SK-N-SH (cell line): ENCODE data around the gene SMC2. TPM values are rescaled to one million over a fixed set of nuclear protein-coding genes. Genes with fewer than 3 reads are reported as not detected.
A peak's percentile ranks its signal among the peaks of the same experiment; 100 is the strongest.

Experiments
- CTCF ChIA-PET: fragments of 300-600, 350-600 bp; formaldehyde crosslinking; extraction: SDS; loops from one replicate; lab custom pipeline; 2021; lab: Yijun Ruan, JAX
- POLR2A ChIA-PET: fragments of 350-600 bp; sonication (Branson Sonifier 250); formaldehyde crosslinking; extraction: SDS; loops from one replicate; lab custom pipeline; 2020; ENCODE audit warnings: antibody characterized with exemption, inconsistent platforms; lab: Yijun Ruan, JAX
- DNase-seq: peaks from one replicate; pipeline ENCODE4 v3.0.0; 2012
- H2AFZ ChIP-seq: fragments of 200-600 bp; sonication (generic); 2 replicates; pipeline ENCODE4 v1.8.1; 2016; ENCODE audit warnings: antibody characterized with exemption, mild to moderate bottlenecking, low read depth
- H3F3A ChIP-seq: fragments of 200-600 bp; sonication (generic); replicated peaks from 2 replicates; pipeline ENCODE3; 2016; ENCODE audit warnings: antibody characterized with exemption, mild to moderate bottlenecking; ENCODE audit not compliant: insufficient read depth
- H3K27ac ChIP-seq, 2 experiments: fragments of 200-500 bp in 1 of 2; fragments of 200-600 bp in 1 of 2; sonication (Bioruptor generic) in 1 of 2; sonication (generic), shearing (Covaris generic) in 1 of 2; 2 replicates each; pipeline versions ENCODE4 v1.5.1 to v1.6.1; 2014 to 2016; ENCODE audit warnings: low read depth in 2 of 2, inconsistent platforms in 1 of 2, low read length in 1 of 2, mild to moderate bottlenecking in 1 of 2, mixed read lengths in 1 of 2
- H3K27me3 ChIP-seq: fragments of 200-600 bp; sonication (generic), shearing (Covaris generic); 2 replicates; pipeline ENCODE4 v1.6.1; 2016; ENCODE audit warnings: mixed run types; ENCODE audit not compliant: insufficient read depth
- H3K36me3 ChIP-seq, 2 experiments: fragments of 200-500 bp in 1 of 2; fragments of 200-600 bp in 1 of 2; sonication (Bioruptor generic) in 1 of 2; sonication (generic) in 1 of 2; replicated peaks in 1 of 2; 2 replicates each; pipeline versions ENCODE3 to v1.5.1; 2014 to 2016; ENCODE audit warnings: low read length in 1 of 2, mild to moderate bottlenecking in 1 of 2; ENCODE audit not compliant: insufficient read depth in 2 of 2, control insufficient read depth in 1 of 2
- H3K4me1 ChIP-seq, 2 experiments: fragments of 200-500 bp in 1 of 2; fragments of 200-600 bp in 1 of 2; sonication (Bioruptor generic) in 1 of 2; sonication (generic), shearing (Covaris generic) in 1 of 2; 2 replicates each; pipeline versions ENCODE4 v1.5.1 to v1.6.1; 2014 to 2016; ENCODE audit warnings: low read depth in 1 of 2, low read length in 1 of 2, mixed run types in 1 of 2; ENCODE audit not compliant: insufficient read depth in 2 of 2, control insufficient read depth in 1 of 2
- H3K4me2 ChIP-seq: fragments of 200-600 bp; sonication (generic), shearing (Covaris generic); 2 replicates; pipeline ENCODE4 v1.6.1; 2017; ENCODE audit warnings: mixed run types
- H3K4me3 ChIP-seq, 2 experiments: fragments of 200-500 bp in 1 of 2; fragments of 200-600 bp in 1 of 2; sonication (Bioruptor generic) in 1 of 2; sonication (generic), shearing (Covaris generic) in 1 of 2; 2 replicates each; pipeline versions ENCODE4 v1.5.1 to v1.8.1; 2014 to 2016; ENCODE audit warnings: low read depth in 2 of 2, inconsistent platforms in 1 of 2, low read length in 1 of 2, mild to moderate bottlenecking in 1 of 2, mixed read lengths in 1 of 2, moderate library complexity in 1 of 2
- H3K79me2 ChIP-seq: fragments of 200-600 bp; sonication (generic); 2 replicates; pipeline ENCODE4 v1.8.1; 2017; ENCODE audit warnings: mild to moderate bottlenecking; ENCODE audit not compliant: insufficient read depth
- H3K9ac ChIP-seq: fragments of 200-600 bp; sonication (generic); 2 replicates; pipeline ENCODE4 v1.6.1; 2017; ENCODE audit warnings: mixed run types
- H3K9me2 ChIP-seq: fragments of 200-600 bp; sonication (generic); 2 replicates; pipeline ENCODE4 v1.6.1; 2017; ENCODE audit warnings: mixed run types
- H3K9me3 ChIP-seq: fragments of 200-600 bp; sonication (generic); 2 replicates; pipeline ENCODE4 v1.6.1; 2017; ENCODE audit warnings: mixed run types, mild to moderate bottlenecking, moderate library complexity
- H4K20me1 ChIP-seq: fragments of 200-600 bp; sonication (generic); 2 replicates; pipeline ENCODE4 v1.6.1; 2017; ENCODE audit warnings: mild to moderate bottlenecking, mixed run types; ENCODE audit not compliant: insufficient read depth
- CHD2 ChIP-seq: fragments of 150-350 bp; IDR thresholded peaks from 2 replicates; pipeline ENCODE4 v1.6.1; 2018; ENCODE audit warnings: low read length; ENCODE audit not compliant: partially characterized antibody
- ELF1 ChIP-seq: IDR thresholded peaks from 2 replicates; pipeline ENCODE4 v1.4.0; 2012
- EP300 ChIP-seq, 2 experiments: IDR thresholded peaks; 2 replicates each; pipeline versions ENCODE4 v1.4.0 to v1.6.1; 2012; ENCODE audit warnings: borderline replicate concordance in 1 of 2, low read depth in 1 of 2, low read length in 1 of 2
- GATA2 ChIP-seq: sonication (generic); formaldehyde crosslinking; IDR thresholded peaks from 2 replicates; pipeline ENCODE4 v1.5.0; 2020; ENCODE audit warnings: mild to moderate bottlenecking, missing genetic modification reagents
- JUND ChIP-seq: IDR thresholded peaks from 2 replicates; pipeline ENCODE4 v1.4.0; 2012
- NFIC ChIP-seq: IDR thresholded peaks from 2 replicates; pipeline ENCODE4 v1.4.0; 2012; ENCODE audit warnings: borderline replicate concordance
- NRF1 ChIP-seq: IDR thresholded peaks from 2 replicates; pipeline ENCODE4 v1.6.1; 2012; ENCODE audit warnings: low read depth, mild to moderate bottlenecking, low read length
- POLR2AphosphoS5 ChIP-seq: IDR thresholded peaks from 2 replicates; pipeline ENCODE4 v1.6.1; 2012; ENCODE audit warnings: low read depth, low read length
- RCOR1 ChIP-seq: fragments of 150-350 bp; IDR thresholded peaks from 2 replicates; pipeline ENCODE4 v1.6.1; 2017; ENCODE audit warnings: antibody characterized with exemption, low read length
- RFX5 ChIP-seq: IDR thresholded peaks from 2 replicates; pipeline ENCODE4 v1.6.1; 2012; ENCODE audit warnings: mild to moderate bottlenecking, improper control_type of control experiment, low read length
- RXRA ChIP-seq: IDR thresholded peaks from 2 replicates; pipeline ENCODE4 v1.4.0; 2012; ENCODE audit warnings: low read depth, mild to moderate bottlenecking, borderline replicate concordance
- SIN3A ChIP-seq: IDR thresholded peaks from 2 replicates; pipeline ENCODE4 v1.6.1; 2012; ENCODE audit warnings: low read depth, mild to moderate bottlenecking, low read length, moderate library complexity, borderline replicate concordance
- TAF1 ChIP-seq: IDR thresholded peaks from 2 replicates; pipeline ENCODE4 v1.6.1; 2012; ENCODE audit warnings: low read depth, mild to moderate bottlenecking, low read length, moderate library complexity, borderline replicate concordance
- TCF12 ChIP-seq: IDR thresholded peaks from 2 replicates; pipeline ENCODE4 v1.4.0; 2012
- TEAD4 ChIP-seq: IDR thresholded peaks from 2 replicates; pipeline ENCODE4 v1.4.0; 2012; ENCODE audit warnings: mild to moderate bottlenecking, borderline replicate concordance; ENCODE audit not compliant: insufficient read depth
- YY1 ChIP-seq: IDR thresholded peaks from 2 replicates; pipeline ENCODE4 v1.4.0; 2012; ENCODE audit warnings: low read depth, mild to moderate bottlenecking
- WGBS: methylation state at CpG from one replicate; pipeline ENCODE4 v1.1.6; 2017; ENCODE audit warnings: low lambda C conversion rate; 5-methylcytosine and 5-hydroxymethylcytosine counted together
- polyA plus RNA-seq, 3 experiments: library from polyadenylated mRNA; depleted of rRNA; stranded (reverse); fragments of >200 nt; gene quantifications; 2 replicates each; pipeline ENCODE4 v1.2.3, GENCODE V29; 2012
- TF ChIP-seq, protein P1 (sequence below): IDR thresholded peaks from 2 replicates; pipeline ENCODE4 v1.4.0; 2012; ENCODE audit warnings: low read depth, borderline replicate concordance
- TF ChIP-seq, protein P2 (sequence below): IDR thresholded peaks from 2 replicates; pipeline ENCODE4; 2012
- TF ChIP-seq, protein P3 (sequence below): fragments of 200-600 bp; sonication (generic); IDR thresholded peaks from 2 replicates; pipeline ENCODE4 v1.6.1; 2017; ENCODE audit warnings: antibody characterized with exemption, mild to moderate bottlenecking, moderate library complexity
- TF ChIP-seq, protein P4 (sequence below): fragments of 150-350 bp; IDR thresholded peaks from 2 replicates; pipeline ENCODE4 v1.6.1; 2016; ENCODE audit warnings: mild to moderate bottlenecking, low read depth, low read length
- TF ChIP-seq, protein P5 (sequence below): IDR thresholded peaks from 2 replicates; pipeline ENCODE4 v1.4.0; 2012; ENCODE audit warnings: low read depth, borderline replicate concordance

Gene SMC2
- polyA plus RNA-seq, 1 of the 3 experiments (the other 2 are of a cell fraction) = 3.7 TPM

DNA sequence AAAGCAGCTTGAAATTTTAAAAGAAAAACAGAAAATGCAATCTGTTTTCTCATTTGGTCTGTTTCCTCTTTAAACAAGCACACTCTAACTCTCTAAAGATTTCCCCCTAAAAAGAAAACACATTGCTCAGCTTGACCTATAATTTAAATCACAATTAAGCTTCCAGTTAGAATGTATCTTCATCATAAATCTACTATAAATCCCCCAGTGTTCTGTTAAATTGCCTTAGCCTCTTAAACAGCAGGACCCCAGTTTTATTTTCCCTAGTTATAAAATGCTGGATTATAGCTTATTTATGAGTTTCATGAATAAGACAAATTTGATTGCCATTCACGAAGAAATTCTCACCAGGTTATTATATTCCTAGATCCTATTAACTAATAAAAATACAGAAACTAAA is 8.6 kb upstream of the SMC2 start:
- H3K4me2 ChIP-seq = no peak overlapping the region
- no peak overlapping the region for H3K4me3 ChIP-seq
- H3F3A ChIP-seq = no peaks in the 10 kb centered on the region
- no peak overlapping the region for H3K27ac ChIP-seq
- TF ChIP-seq GATA2 (CRISPR knock-in tag) = no peak
- TF ChIP-seq, protein P1, sequence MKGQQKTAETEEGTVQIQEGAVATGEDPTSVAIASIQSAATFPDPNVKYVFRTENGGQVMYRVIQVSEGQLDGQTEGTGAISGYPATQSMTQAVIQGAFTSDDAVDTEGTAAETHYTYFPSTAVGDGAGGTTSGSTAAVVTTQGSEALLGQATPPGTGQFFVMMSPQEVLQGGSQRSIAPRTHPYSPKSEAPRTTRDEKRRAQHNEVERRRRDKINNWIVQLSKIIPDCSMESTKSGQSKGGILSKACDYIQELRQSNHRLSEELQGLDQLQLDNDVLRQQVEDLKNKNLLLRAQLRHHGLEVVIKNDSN = no peak
- TF ChIP-seq RFX5 = no peak
- no peaks in the 10 kb centered on the region for H3K36me3 ChIP-seq
- DNase-seq = no peak
- no peaks in the 10 kb centered on the region; the same call in 1 of the 2 replicates for H3K9me3 ChIP-seq
- H3K9me2 ChIP-seq = no peaks in the 10 kb centered on the region
- H3K27me3 ChIP-seq = no peaks in the 10 kb centered on the region
- 14% methylated on average over 1 of the region's 1 CpG for WGBS
- ChIA-PET CTCF (no interaction called here), POLR2A (no interaction called here)
- no peak overlapping the region for H3K9ac ChIP-seq
- H3K79me2 ChIP-seq = no peaks in the 10 kb centered on the region
- H4K20me1 ChIP-seq = no peaks in the 10 kb centered on the region
- no peak overlapping the region for H2AFZ ChIP-seq
- no peaks in the 10 kb centered on the region for H3K4me1 ChIP-seq

DNA sequence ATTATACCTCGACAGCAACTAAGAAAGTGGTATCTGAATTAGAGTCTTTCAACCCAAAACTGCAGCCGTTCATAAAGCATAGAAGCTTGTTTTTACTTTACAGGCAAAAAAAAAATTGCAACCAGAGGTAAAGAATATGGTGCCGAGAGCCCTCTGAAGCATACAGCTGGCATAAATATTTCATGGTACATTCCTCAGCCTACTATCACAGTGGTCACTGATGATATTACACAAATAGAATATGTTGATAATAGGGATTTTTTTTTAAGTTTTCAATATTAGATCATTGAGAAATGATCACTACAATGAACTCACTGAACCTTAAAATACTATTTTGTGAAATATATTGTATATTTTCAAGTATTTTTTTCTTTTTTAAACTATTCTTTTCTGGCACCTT is 6.2 kb upstream of the SMC2 start:
- H3K4me2 ChIP-seq = no peak overlapping the region
- H2AFZ ChIP-seq = peak overlapping the region; percentile 55; the same call in 1 of the 2 replicates
- H3K79me2 ChIP-seq = no peaks in the 10 kb centered on the region
- H3K36me3 ChIP-seq = no peaks in the 10 kb centered on the region
- H3K4me3 ChIP-seq = no peak overlapping the region
- no peaks in the 10 kb centered on the region for H3K27me3 ChIP-seq
- no peaks in the 10 kb centered on the region for H4K20me1 ChIP-seq
- POLR2A ChIA-PET = no interaction called here
- H3K4me1 ChIP-seq = peaks cover 3 to 10% of the 10 kb centered on the region in 2 experiments; a peak in 2 of 4 replicates
- no peak for DNase-seq
- CTCF ChIA-PET = interaction anchor here (0.6 kb wide), 1 partner anchor 22 kb away, joined by 3 read pairs; no protein-coding TSS in a partner anchor
- no peak overlapping the region for H3K27ac ChIP-seq
- no peaks in the 10 kb centered on the region for H3K9me3 ChIP-seq
- no peaks in the 10 kb centered on the region for H3K9me2 ChIP-seq
- no peaks in the 10 kb centered on the region for H3F3A ChIP-seq
- 49% methylated on average over 3 of the region's 3 CpGs for WGBS
- TF ChIP-seq GATA2 (CRISPR knock-in tag) (no peak), RXRA (no peak), RFX5 (no peak), YY1 (no peak), RCOR1 (no peak), CHD2 (no peak), TAF1 (no peak), TCF12 (no peak), EP300 (IDR thresholded peaks at IDR 0.05; ENCODE audit: borderline replicate concordance in 1 of 2, low read depth in 1 of 2, low read length in 1 of 2) (no peak), SIN3A (no peak), NFIC (no peak), TEAD4 (no peak), JUND (no peak), ELF1 (no peak), NRF1 (no peak), POLR2AphosphoS5 (no peak)
- TF ChIP-seq, protein P2, sequence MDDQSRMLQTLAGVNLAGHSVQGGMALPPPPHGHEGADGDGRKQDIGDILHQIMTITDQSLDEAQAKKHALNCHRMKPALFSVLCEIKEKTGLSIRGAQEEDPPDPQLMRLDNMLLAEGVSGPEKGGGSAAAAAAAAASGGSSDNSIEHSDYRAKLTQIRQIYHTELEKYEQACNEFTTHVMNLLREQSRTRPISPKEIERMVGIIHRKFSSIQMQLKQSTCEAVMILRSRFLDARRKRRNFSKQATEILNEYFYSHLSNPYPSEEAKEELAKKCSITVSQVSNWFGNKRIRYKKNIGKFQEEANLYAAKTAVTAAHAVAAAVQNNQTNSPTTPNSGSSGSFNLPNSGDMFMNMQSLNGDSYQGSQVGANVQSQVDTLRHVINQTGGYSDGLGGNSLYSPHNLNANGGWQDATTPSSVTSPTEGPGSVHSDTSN = no peak
- TF ChIP-seq, protein P3, sequence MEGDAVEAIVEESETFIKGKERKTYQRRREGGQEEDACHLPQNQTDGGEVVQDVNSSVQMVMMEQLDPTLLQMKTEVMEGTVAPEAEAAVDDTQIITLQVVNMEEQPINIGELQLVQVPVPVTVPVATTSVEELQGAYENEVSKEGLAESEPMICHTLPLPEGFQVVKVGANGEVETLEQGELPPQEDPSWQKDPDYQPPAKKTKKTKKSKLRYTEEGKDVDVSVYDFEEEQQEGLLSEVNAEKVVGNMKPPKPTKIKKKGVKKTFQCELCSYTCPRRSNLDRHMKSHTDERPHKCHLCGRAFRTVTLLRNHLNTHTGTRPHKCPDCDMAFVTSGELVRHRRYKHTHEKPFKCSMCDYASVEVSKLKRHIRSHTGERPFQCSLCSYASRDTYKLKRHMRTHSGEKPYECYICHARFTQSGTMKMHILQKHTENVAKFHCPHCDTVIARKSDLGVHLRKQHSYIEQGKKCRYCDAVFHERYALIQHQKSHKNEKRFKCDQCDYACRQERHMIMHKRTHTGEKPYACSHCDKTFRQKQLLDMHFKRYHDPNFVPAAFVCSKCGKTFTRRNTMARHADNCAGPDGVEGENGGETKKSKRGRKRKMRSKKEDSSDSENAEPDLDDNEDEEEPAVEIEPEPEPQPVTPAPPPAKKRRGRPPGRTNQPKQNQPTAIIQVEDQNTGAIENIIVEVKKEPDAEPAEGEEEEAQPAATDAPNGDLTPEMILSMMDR = no peak
- TF ChIP-seq, protein P4, sequence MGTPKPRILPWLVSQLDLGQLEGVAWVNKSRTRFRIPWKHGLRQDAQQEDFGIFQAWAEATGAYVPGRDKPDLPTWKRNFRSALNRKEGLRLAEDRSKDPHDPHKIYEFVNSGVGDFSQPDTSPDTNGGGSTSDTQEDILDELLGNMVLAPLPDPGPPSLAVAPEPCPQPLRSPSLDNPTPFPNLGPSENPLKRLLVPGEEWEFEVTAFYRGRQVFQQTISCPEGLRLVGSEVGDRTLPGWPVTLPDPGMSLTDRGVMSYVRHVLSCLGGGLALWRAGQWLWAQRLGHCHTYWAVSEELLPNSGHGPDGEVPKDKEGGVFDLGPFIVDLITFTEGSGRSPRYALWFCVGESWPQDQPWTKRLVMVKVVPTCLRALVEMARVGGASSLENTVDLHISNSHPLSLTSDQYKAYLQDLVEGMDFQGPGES = no peak
- TF ChIP-seq, protein P5, sequence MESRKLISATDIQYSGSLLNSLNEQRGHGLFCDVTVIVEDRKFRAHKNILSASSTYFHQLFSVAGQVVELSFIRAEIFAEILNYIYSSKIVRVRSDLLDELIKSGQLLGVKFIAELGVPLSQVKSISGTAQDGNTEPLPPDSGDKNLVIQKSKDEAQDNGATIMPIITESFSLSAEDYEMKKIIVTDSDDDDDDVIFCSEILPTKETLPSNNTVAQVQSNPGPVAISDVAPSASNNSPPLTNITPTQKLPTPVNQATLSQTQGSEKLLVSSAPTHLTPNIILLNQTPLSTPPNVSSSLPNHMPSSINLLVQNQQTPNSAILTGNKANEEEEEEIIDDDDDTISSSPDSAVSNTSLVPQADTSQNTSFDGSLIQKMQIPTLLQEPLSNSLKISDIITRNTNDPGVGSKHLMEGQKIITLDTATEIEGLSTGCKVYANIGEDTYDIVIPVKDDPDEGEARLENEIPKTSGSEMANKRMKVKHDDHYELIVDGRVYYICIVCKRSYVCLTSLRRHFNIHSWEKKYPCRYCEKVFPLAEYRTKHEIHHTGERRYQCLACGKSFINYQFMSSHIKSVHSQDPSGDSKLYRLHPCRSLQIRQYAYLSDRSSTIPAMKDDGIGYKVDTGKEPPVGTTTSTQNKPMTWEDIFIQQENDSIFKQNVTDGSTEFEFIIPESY = no peak
- no peak overlapping the region for H3K9ac ChIP-seq
